ENCODE data around the gene PWP1.

The PWP1 gene

DNA sequence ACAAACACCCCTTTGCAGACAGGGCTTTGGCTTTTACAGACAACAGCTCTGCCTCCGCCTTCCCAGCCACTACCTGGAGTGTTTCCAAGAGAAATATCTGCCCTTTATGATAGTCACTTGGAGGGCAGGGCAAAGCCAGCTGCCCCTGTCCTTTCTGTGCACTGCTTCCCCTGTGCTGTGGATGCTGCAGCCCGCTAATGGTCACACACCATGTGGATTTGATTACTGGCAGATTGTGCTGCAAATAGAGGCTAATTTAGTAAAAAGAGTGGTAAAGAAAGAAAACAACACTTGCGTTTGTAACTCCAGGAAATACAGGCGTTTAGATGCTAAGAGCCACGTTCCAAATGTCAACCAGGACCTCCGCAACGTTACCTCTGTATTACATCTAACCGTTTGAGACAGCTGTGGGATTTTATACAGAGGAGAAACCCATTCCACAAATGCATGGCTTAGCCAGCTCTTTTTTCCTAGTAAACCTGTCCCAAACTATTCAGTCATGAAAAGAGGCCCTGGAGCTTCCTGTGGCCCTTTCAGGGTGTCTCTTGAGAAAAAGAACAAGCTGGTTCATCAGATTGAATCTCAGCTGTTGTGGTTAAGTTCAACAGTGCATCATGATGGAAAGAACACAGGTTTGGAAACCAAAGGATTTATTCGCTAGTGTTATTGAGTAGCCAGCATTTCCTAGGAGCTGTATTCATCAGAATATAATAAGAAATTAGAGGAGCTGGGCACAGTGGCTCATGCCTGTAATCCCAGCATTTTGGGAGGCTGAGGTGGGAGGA is 30.1 kb upstream of the PWP1 start:
- H3K4me1 ChIP-seq (ENCODE audit: control insufficient read depth in 1 of 2, insufficient read depth in 1 of 2, low read depth in 1 of 2, low read length in 1 of 2): peaks cover 7 to 9% of the 10 kb centered on the region in 2 experiments
- H3K9me3 ChIP-seq: no peaks in the 10 kb centered on the region
- H3K4me3 ChIP-seq (ENCODE audit: low read depth in 1 of 2, low read length in 1 of 2): no peak overlapping the region
- H3K27ac ChIP-seq: no peak overlapping the region
- no peaks in the 10 kb centered on the region for H3K36me3 ChIP-seq
- TF ChIP-seq CTCF (IDR thresholded peaks at IDR 0.05): no peak
- no peaks in the 10 kb centered on the region for H3K27me3 ChIP-seq

- no peaks in the 10 kb centered on the region for H3K36me3 ChIP-seq
- no peak overlapping the region for H3K4me3 ChIP-seq (ENCODE audit: low read depth in 1 of 2, low read length in 1 of 2)
- no peak for TF ChIP-seq CTCF (IDR thresholded peaks at IDR 0.05)
- peaks cover 11 to 17% of the 10 kb centered on the region in 2 experiments for H3K4me1 ChIP-seq (ENCODE audit: control insufficient read depth in 1 of 2, insufficient read depth in 1 of 2, low read depth in 1 of 2, low read length in 1 of 2)
- no peak overlapping the region for H3K27ac ChIP-seq
- no peaks in the 10 kb centered on the region for H3K9me3 ChIP-seq
- no peaks in the 10 kb centered on the region for H3K27me3 ChIP-seq
Measured at GRCh38 chr12:107656302-107656701, 29.3 kb upstream of the PWP1 start.

DNA sequence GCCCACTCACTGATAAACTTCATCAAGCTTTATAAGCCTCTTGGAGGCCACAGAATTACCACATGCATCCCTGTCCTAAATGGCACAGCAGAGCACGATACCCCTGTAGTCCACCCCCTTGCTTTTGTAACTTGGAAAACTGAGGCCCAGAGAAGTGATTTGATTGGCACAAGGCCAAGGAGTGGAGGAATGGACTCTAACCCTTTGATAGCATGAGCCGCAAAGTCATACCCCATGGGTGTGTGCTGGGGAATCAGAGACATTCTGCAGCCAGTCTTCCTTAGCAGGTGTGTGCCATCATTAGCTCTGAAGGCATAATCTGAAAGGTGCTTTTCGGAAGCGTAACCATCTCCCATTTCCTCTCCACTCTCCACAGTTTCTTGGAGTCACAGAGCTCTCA is 28.5 kb upstream of the PWP1 start:
- no peak overlapping the region for H3K27ac ChIP-seq
- TF ChIP-seq CTCF (IDR thresholded peaks at IDR 0.05): no peak
- no peak overlapping the region for H3K4me3 ChIP-seq (ENCODE audit: low read depth in 1 of 2, low read length in 1 of 2)
- no peaks in the 10 kb centered on the region for H3K27me3 ChIP-seq
- H3K9me3 ChIP-seq: no peaks in the 10 kb centered on the region
- H3K4me1 ChIP-seq (ENCODE audit: control insufficient read depth in 1 of 2, insufficient read depth in 1 of 2, low read depth in 1 of 2, low read length in 1 of 2): peaks cover 11 to 22% of the 10 kb centered on the region in 2 experiments
- no peaks in the 10 kb centered on the region for H3K36me3 ChIP-seq

GRCh38 chr12:107657621-107658020 is 28.0 kb upstream of the PWP1 start:
- no peaks in the 10 kb centered on the region for H3K36me3 ChIP-seq
- H3K4me1 ChIP-seq (ENCODE audit: control insufficient read depth in 1 of 2, insufficient read depth in 1 of 2, low read depth in 1 of 2, low read length in 1 of 2): peaks cover 14 to 27% of the 10 kb centered on the region in 2 experiments
- no peaks in the 10 kb centered on the region for H3K9me3 ChIP-seq
- no peak for TF ChIP-seq CTCF (IDR thresholded peaks at IDR 0.05)
- H3K27me3 ChIP-seq: no peaks in the 10 kb centered on the region
- no peak overlapping the region for H3K4me3 ChIP-seq (ENCODE audit: low read depth in 1 of 2, low read length in 1 of 2)
- no peak overlapping the region for H3K27ac ChIP-seq

GRCh38 chr12:107660235-107660634 is 25.4 kb upstream of the PWP1 start:
- H3K27me3 ChIP-seq: no peaks in the 10 kb centered on the region
- no peak for TF ChIP-seq CTCF (IDR thresholded peaks at IDR 0.05)
- H3K36me3 ChIP-seq: no peaks in the 10 kb centered on the region
- peaks cover 14 to 38% of the 10 kb centered on the region in 2 experiments for H3K4me1 ChIP-seq (ENCODE audit: control insufficient read depth in 1 of 2, insufficient read depth in 1 of 2, low read depth in 1 of 2, low read length in 1 of 2)
- peak overlapping the region in 1 of 2 experiments; percentile 1 for H3K4me3 ChIP-seq (ENCODE audit: low read depth in 1 of 2, low read length in 1 of 2)
- H3K9me3 ChIP-seq: no peaks in the 10 kb centered on the region
- peak overlapping the region; percentile 78 for H3K27ac ChIP-seq
